GM19239 (cell line): ENCODE measurements around the gene SEC31B.
A peak's percentile ranks its signal among the peaks of the same experiment; 100 is the strongest.

ENCODE experiments used
- DNase-seq: peaks from one replicate; pipeline ENCODE4 v3.0.0; 2011; ENCODE audit warnings: low spot score; ENCODE audit not compliant: insufficient read length
- FAIRE-seq: peaks from 2 replicates; lab custom pipeline; 2011; peaks lifted over from hg19 to GRCh38; lab: Jason Lieb, UNC

Gene SEC31B

DNA sequence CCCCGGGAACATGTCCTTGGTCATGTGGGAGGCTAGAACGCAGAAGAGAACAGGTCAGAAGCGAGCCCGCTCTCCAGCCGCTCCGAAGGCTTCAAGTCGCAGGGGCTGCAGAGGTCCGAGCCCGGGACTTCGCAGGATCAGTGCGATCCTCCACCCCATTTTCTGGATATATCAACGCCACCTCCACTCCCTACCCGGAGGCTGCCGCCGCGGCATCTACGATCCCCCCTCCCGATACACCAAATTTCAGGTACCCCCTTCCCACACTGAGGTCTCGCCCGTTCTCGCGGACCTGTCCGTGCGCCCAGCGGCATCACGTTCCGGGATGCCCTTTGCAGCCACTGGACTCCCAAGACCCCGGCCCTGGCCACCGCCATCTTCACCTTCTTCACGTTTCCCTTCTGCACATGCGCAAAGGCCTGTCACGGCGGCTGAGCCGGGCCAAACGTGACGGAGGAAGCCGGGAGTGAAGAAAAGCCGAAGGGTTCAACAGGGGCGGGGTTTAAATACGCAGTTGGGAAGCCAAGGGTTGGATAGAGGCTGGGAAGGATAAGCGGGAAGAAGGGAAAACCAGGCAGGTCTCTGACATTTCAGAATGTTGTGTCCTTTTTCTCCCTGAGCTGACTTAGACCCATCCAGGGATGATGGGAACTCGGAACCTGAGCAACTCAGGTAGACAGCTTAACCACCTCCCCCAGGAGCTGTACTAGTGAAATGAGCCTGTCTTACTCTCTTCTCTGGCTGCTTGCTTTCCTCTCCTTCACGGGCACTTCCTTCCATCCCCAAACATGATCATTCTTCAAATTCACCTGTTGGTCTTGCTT is 10.0 kb upstream of the SEC31B start, which contains the start of gene NDUFB8:
Gene NDUFB8 (minus strand): TSS at position 397 of the 824 bp plus-strand sequence. CDS start 20 bp downstream, at position 377.
- FAIRE-seq: peak; percentile 96
- peak; percentile 57 for DNase-seq

DNA sequence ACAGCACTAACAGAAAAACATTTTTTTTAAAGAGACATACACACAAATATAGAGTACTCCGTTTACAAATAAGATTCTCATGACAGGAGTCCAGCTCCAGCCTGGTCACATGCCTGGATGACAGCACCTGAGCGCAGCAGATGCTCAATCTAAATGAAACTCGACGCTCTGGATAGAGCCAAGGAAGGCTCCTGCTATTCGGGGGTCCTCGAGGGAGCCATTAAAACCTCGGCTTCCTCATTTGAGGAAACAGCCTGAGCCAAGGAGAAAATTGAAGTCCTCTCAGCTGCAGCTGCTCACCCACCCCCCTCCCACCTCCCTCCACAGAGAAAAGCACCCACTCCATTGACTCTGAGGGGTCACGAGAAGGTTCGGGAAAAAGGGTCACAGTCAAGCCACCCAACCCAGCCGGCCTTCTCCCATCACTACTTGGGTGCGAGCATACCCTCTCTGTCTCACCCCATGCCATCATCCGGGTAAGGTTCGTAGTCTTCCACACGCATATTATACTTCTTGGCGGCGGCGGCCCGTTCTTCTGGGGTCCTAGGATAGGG is 9.3 kb upstream of the SEC31B start:
- FAIRE-seq (no peak), DNase-seq (no peak)

DNA sequence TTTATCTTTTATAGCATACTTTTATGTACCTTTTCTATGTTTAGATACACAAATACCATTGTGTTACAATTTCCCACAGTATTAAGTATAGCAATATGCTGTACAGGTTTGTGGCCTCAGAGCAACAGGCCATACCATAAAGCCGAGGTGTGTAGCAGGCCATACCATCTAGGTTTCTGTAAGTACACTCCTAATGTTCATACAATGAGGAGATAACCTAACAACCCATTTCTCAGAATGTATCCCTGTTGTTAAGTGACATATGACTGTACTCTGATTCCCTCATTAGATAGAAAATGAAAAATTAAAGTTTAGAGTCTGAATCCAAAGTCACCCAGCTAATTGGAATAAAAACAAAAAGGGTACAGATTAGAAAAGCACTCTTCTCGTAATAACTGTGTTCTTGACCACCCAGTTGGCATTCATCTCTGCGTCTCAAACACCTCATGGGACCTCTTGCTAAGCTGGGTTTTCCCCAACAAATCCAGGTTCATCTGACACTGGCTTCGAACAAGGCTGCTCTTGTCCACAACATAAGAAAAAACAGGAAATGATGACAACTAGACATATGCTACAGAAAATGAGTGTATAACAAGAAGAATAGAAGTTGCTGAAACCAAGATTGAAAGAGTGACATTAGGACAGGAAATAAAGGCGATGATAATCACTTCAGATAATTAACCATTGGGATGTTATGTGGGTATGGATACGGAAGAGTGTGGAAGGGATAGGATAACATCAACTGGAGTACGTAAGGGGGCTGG is 8.6 kb upstream of the SEC31B start:
- DNase-seq (no peak), FAIRE-seq (peak; percentile 40)

DNA sequence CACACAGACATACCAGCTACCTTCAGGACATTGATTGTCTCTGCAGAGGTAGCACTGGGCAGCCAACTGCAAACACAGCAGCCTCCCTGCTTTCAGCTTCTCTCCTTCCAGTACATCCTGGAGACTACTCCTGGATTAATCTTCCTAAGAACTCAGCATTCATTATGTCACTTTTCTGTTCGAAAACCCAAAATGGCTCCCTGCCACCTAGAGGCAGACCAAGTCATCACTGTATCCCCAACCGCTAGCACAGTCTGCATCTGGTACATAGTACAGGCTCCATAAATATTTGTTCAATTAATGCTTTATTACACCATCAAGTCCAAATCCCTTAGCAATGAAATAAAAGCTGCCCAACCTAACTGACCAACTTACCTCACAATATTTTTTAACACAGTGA is 5.0 kb upstream of the SEC31B start:
- FAIRE-seq: no peak
- no peak for DNase-seq

DNA sequence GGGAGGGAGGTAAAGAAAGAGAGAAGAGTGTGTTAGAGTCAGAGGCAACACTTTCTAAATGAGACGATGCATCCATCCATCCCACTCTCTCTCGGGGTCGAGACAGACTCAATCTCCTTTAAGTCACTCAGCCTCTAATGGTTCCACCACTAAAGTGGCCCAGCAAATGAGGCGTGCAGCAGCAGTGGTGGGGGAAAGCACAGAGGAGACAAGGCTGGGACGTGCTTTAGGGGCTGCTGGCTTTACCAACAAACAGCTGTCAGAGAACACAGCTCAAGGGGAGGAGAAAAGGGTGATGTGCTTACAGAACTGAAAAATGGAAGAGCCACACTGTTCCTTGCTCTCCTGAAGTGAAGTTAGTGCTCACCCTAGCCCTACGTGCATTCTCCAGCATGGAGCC is 4.5 kb upstream of the SEC31B start:
- FAIRE-seq (no peak), DNase-seq (no peak)

DNA sequence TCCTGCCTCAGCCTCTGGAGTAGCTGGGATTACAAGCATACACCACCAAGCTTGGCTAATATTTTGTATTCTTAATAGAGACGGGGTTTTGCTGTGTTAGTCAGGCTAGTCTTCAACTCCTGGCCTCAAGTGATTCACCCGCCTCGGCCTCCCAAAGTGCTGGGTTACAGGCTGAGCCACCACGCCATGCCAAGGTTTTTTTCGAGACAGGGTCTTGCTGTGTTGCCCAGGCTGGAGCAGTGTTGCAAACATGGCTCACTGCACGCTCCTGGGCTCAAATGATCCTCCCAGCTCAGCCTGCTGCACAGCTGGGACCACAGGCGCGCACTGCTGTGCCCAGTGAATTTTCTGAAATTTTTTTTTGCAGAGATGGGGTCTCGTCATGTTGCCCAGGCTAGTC is 3.3 kb upstream of the SEC31B start:
- FAIRE-seq: no peak
- no peak for DNase-seq

DNA sequence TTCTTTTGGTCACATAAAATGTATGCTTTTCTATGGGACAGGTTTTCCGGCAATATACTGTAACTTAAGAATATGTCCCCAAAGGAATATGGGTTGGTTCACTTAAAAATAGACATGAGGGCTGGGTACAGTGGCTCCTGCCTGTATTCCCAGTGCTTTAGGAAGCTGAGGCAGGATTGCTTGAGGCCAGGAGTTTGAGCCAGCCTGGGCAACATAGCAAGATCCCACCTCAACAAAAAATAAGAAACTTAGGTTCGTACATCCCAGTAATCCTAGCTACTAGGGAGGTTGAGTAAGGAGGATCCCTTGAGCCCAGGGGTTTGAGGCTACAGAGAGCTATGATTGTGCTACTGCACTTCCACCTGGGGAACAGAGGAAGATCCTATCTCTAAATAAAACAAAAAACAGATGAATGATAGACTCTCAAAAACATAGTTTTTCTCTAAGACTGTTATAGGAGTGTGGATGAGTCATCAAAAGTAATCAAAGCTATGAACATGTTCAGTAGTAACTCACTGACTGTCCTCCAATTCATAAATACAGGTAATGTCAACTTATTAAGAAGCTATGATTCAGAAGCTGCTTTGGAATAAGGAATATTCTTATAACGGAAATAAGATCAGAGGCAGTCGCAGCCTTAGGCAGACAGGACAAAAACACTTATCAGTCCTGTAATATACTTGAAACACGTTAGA is 2.6 kb upstream of the SEC31B start:
- no peak for FAIRE-seq

DNA sequence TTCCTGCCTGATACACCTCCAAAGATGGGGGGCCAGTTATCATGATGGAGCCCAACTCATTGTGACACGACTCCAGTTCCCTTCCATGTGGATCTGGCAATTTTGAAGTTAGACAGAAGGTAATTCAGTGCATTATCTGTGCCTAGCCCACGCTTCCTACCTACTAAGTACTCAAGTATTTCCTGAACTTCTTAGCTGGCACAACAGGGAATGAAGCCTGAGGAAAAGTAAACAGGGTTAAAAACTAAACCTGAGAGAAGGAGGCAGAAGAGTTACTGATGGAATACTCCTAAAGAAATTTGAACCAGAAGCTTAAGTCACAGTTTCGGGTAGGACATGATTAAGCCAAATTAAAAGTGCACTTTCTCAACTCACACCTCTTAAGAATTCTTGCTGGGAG is 1.1 kb upstream of the SEC31B start:
- FAIRE-seq (no peak), DNase-seq (no peak)

More for the DNA sequence above, 2.6 kb upstream of the SEC31B start:
- DNase-seq: no peak

DNA sequence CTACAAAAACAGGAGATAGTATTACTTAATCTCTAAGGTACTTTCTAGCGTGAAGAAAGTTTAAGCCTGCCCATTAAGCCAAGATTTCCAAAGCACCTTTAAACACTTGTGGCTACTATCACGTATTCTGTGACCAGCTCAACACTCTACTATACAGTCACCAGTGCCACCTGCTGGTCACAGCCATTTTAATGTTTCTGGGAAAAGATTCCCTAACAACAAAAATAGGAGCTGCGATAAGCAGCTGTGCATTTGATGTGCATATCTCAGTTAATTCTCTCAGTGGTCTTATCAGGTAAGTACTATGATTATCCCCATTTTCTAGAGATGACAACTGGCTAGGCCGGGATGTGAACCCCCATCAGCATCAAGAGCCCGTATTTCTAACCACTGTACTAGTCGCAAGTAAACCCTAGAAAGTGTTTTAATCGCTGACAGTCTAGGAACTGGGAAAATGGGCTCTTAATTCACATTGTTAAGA is 860 bp downstream of the SEC31B start:
- FAIRE-seq (peak; percentile 42), DNase-seq (no peak)

DNA sequence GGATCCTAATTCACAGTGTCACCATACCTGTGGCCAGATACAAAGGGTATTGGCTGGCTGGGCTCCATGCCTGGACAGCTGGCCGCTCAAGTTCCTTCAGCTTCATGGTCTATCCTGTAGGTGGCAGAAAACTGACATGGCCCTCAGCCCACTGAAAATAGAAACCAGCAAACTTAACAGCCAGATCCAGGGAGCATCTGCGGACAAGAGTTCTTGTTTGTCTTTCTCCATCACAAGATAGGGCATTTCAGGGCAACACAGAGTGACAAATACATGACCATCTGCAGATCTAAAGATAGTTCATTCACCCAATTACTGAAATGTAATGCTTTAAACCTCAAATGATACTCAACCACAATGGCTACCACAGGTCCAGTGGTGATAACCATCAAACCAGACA is 2.8 kb downstream of the SEC31B start:
- FAIRE-seq (no peak), DNase-seq (no peak)

DNA sequence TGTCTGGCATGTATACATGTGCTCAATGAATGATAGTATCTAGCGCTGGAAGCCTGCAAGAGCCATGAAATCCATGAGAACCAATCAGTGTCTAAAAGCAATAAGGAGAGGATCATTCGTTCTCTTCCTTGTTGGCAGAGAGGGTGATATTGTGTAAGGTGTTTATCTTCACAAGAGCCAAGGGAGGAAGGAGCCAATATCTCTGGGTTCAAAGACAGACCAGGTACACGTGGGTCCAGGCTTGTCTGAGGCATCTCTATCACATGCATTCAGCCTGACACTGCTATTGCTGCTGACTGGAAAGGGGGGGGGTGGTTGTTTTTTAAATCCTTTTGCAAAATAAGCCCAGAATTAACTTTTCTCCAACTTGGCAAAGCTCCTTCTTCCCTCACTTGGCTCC is 4.0 kb downstream of the SEC31B start:
- no peak for DNase-seq
- FAIRE-seq: no peak

DNA sequence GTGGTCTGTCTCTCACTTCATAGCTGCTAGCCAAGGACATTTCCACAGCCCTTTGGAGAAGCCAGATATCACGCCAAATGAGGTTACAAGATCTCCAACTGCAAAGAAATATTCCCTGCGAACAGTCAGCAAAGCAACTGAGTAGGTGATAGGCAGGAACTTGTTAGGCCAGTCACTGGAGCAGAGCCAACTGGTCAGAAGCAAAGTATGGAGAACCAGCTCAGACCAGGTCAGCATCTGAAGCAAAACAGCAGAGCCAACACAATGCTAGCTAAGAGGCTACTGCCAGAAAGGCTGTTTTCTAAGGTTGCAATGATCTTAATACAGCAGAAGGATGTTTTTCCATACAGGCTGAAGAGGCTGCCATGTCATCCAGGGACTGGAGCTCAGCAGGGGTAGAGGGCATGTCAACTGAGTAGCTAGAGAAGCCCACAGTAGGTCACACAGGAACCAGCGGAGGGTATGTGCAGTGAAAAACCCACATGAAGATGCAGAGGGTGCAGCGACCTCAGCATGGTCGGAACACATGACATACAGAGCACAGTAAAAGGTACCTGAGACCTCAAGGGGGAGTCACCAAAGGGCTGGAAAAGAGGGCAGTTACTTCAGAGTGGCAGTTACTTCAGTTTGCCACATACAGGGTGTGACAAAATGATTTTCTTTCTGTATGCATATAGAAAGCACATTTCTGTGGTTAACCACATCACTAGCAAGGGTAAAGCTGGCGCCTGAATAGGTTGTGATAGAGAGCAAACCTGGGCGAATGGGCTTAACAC is 8.9 kb downstream of the SEC31B start:
- FAIRE-seq: no peak
- no peak for DNase-seq

DNA sequence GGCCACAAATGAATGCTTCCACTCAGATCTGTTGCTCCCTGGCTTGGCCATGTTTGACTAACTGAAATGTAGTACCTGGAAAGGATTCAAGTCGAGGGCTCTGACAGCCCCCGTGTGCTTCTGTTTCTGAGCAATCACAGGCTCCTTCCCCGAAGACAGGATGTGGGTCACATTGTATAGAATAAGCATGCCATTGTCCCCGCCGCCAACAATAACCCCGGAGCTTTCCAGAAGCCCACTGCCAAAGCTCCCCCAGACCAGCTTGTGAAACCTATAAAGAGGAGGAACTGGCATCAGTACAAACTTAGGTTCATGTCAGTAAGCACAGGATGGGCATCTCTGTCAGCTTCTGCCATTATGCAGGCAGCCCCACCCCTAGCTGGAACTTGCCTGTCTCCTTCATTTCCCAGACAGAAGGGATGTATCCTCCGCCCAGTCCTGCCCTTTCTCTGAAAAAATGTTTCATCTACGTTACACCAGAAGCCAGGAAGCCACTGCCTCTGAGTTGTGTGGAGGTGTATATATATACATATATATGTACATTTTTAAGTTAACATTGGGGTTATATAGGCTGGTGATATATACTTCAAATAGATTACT is 10.3 kb downstream of the SEC31B start:
- FAIRE-seq (no peak), DNase-seq (no peak)

DNA sequence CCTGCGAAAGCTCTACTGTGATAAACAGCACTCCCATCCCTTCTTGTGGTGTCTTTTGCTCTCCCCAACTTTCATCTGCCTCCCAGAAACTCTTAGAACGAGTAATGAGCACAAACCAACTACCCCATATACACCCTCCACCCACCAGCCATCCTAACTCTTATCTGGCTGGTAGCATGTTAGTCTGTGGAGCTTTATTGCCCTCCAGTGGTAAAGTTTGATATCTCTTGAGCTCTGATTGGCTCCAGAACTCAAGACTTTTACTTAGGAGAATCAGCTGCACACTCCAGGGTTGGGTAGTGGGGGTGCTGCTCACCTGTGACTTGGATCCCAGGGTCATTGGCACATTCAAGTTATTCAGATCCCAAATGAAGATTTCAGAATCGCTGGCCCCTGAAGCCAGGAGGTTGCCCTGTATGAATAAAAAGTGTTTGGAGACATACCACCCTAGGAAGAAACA is 10.9 kb downstream of the SEC31B start:
- peak; percentile 84 for FAIRE-seq
- DNase-seq: no peak

DNA sequence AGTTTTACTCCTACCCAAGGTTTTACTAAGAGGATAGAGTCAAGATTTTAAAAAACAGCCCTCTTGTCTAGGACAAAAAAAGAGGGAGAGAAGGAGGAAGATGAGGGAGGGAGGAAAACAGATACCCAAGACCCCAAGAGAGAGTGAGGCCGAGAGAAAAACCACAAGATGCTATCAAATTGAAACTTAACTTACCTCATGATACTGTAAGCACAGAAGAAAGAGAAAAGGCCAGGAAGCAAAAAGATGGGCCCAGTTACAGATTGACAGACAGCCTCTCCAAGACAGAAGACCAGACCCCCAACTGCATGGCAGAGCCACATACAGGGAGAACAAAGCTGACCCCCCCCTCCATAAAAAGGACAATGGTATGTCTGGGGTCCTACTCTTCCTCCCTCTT is 11.4 kb downstream of the SEC31B start:
- FAIRE-seq (no peak), DNase-seq (no peak)

DNA sequence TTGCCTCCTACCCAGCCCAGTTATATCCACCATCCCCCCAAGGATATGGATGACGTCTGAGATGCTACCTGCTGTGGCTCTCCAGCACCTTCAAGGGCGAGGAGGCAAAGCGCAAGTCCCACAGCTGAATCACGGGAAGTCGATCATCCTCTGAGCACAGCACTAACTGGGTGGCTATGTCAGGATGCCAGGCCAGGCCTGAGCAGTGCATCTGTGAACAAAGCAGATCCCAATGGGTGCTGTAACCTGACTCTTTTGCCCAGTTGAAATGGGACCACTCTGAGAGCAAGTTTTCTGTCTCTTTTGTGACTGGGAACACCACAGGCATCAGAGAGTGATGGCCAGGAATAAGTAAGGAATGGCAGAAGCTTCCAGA is 12.3 kb downstream of the SEC31B start:
- DNase-seq (no peak), FAIRE-seq (no peak)

DNA sequence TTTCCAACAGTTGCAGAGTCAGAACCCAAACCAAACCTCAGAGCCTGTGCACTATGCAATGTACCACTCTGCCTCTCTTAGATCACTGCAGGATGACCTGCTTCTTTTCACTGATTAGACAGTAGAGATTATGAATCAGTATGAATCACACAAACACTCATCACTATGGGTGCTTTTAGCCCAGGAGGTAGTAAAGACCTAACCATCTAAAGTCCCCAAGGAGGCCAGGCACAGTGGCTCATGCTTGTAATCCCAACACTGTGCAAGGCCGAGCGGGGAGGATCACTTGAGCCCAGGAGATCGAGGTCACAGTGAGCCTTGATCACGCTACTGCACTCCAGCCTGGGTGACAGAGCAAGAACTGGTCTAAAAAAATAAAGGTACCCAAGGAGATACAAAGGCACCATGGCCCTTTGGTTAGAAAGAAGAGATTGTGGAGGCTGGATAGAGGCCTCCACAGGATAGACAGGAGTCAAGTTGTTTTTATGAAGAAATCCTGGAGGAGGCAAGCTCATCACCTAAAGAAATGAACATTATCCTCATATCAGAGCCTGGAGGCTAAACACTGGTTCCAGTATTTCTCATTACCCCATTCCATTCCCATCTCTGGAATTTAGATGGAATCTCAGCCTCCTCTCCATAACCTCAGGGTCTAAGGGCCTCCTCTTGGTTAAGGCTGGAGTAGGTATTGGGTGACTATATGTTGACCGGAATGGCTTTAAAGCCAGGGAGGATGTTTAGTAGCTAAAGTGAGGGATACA is 12.9 kb downstream of the SEC31B start:
- DNase-seq (no peak), FAIRE-seq (no peak)

DNA sequence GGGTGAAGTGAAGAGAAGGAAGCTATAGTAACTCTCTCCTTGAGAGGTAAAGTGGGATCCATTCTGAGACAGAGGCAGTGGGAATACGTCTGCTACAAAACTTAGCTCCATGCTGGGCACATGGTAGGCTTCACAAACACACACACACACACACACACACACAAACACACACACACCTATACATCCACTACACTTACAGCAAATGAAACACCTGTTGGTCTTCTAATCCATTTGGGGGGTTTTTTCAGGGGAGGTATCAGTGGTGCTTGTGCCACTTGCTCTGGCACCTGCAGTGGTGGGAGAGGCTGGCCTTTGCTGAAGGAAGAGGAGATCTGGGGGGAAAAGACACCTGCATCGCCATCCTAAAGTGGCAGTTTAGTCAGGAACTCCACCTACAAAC is 14.5 kb downstream of the SEC31B start:
- DNase-seq (no peak), FAIRE-seq (no peak)

DNA sequence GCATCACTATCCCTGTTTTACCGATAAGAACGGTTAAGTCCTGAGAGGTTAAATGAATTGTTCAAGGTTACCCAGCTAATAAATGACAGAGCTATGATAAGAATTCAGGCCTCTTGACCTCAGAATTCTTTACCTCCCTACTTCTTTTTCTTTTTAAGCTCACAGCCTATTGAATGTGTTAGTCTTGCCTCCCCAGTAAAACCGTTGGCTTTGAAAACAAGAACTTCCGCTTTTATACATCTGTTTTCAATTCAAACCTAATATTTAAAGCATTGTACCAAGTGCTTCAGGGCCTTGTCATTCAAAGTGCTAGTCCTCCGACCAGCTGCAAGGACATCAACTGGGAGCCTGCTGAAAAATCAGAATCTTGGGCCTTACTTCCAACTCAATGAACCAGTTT is 15.6 kb downstream of the SEC31B start:
- no peak for FAIRE-seq

More for the DNA sequence above, 15.6 kb downstream of the SEC31B start:
- DNase-seq: no peak
